Cardiac muscle cell (in vitro differentiated cells and primary cell): ENCODE data around the gene HSD11B1L. TPM values are rescaled to one million over a fixed set of nuclear protein-coding genes. Genes with fewer than 3 reads are reported as not detected.

Experiments used
- DNase-seq, 2 donors: peaks; one replicate each; pipeline versions ENCODE4 v3.0.0 to v3.0.0-alpha.2; 2010 to 2017; ENCODE audit warnings: low read depth in 1 of 2, low spot score in 1 of 2
- H3K27ac ChIP-seq: fragments of 200-600 bp; sonication (generic); 2 replicates; pipeline ENCODE4 v1.5.1; 2016
- H3K27me3 ChIP-seq: fragments of 200-600 bp; sonication (generic); 2 replicates; pipeline ENCODE4 v1.6.0; 2016; ENCODE audit warnings: control low read depth
- H3K36me3 ChIP-seq: fragments of 200-600 bp; sonication (generic); 2 replicates; pipeline ENCODE4 v1.5.1; 2016; ENCODE audit warnings: control low read depth
- H3K4me1 ChIP-seq: fragments of 200-600 bp; sonication (generic); 2 replicates; pipeline ENCODE4 v1.8.1; 2017; ENCODE audit warnings: low read depth, mild to moderate bottlenecking, mixed run types
- H3K4me3 ChIP-seq: fragments of 200-600 bp; sonication (generic); 2 replicates; pipeline ENCODE4 v1.5.1; 2016; ENCODE audit warnings: mild to moderate bottlenecking
- H3K9me3 ChIP-seq: fragments of 200-600 bp; sonication (generic); 2 replicates; pipeline ENCODE4 v1.5.1; 2017; ENCODE audit warnings: low read depth, mild to moderate bottlenecking, control low read depth
- polyA plus RNA-seq: library from polyadenylated mRNA; unstranded; fragments of >200 nt; fragmentation: Nextera tagmentation; extraction: Ambion mirVana; gene quantifications from 2 replicates; pipeline ENCODE4 v1.2.1, GENCODE V29; 2016
- total RNA-seq: library from RNA; depleted of rRNA; stranded (reverse); fragments of >200 nt; gene quantifications from 2 replicates; pipeline ENCODE4 v1.2.3, GENCODE V29; 2016
- TF ChIP-seq, protein P1 (sequence below): IDR thresholded peaks from 2 replicates; pipeline ENCODE4 v1.5.1; 2012; ENCODE audit warnings: low read depth, mild to moderate bottlenecking, low read length

HSD11B1L gene
- total and polyA plus RNA-seq, 2 experiments from 2014 or later, result 61.9 to 80.5 TPM

DNA sequence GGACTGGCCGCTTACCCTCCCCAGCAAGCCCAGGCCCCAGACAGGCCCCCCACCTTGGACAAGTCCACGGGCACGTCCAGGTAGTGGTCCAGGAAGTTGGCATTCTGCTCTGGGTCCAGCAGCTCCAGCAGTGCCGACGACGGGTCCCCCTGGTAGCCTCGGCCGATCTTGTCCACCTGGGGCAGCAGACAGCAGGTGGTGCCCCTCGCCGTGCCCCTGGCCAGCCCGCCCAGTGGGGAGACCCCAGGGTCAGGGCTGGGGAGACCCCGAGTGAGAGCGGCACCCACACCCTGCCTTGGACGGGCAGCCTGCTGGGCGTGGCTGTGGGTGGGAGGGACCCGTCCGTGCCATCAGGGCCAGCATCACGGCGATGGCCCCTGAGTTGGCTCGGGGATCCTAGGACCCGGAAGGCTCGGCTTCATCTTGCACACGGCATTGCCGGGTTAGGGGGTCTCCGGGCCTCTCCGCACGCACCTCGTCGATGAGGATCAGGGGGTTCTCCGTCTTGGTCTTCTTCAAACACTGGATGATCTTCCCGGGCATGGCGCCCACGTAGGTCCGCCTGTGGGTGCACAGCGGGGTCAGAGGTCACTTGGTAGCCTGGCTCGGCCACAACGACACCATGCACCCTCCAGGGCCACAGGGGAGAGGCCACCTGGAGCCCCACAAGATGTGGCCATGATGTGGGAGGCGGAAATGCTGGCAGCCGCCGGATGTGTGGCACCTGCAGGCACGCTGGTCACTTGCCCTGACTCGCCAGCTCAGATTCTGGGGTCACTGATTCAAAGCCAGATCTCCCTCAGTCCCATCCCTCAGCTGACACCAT, 15.6 kb downstream of the HSD11B1L start:
- H3K9me3 ChIP-seq, result no peaks in the 10 kb centered on the region
- H3K36me3 ChIP-seq, result peaks cover 54% of the 10 kb centered on the region
- DNase-seq, result no peak
- peak overlapping the region; percentile 16 for H3K27ac ChIP-seq
- TF ChIP-seq, protein P1, sequence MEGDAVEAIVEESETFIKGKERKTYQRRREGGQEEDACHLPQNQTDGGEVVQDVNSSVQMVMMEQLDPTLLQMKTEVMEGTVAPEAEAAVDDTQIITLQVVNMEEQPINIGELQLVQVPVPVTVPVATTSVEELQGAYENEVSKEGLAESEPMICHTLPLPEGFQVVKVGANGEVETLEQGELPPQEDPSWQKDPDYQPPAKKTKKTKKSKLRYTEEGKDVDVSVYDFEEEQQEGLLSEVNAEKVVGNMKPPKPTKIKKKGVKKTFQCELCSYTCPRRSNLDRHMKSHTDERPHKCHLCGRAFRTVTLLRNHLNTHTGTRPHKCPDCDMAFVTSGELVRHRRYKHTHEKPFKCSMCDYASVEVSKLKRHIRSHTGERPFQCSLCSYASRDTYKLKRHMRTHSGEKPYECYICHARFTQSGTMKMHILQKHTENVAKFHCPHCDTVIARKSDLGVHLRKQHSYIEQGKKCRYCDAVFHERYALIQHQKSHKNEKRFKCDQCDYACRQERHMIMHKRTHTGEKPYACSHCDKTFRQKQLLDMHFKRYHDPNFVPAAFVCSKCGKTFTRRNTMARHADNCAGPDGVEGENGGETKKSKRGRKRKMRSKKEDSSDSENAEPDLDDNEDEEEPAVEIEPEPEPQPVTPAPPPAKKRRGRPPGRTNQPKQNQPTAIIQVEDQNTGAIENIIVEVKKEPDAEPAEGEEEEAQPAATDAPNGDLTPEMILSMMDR, result no peak
- H3K4me1 ChIP-seq, result no peaks in the 10 kb centered on the region
- no peaks in the 10 kb centered on the region for H3K27me3 ChIP-seq
- no peak overlapping the region for H3K4me3 ChIP-seq

- TF ChIP-seq, protein P1, result no peak
- H3K9me3 ChIP-seq, result no peaks in the 10 kb centered on the region
- no peaks in the 10 kb centered on the region for H3K4me1 ChIP-seq
- H3K27me3 ChIP-seq, result no peaks in the 10 kb centered on the region
- no peak overlapping the region for H3K4me3 ChIP-seq
- peaks cover 46% of the 10 kb centered on the region for H3K36me3 ChIP-seq
- no peak for DNase-seq
- H3K27ac ChIP-seq, result peak overlapping the region; percentile 80
Measured at GRCh38 chr19:5697022-5697889, 16.4 kb downstream of the HSD11B1L start.

DNA sequence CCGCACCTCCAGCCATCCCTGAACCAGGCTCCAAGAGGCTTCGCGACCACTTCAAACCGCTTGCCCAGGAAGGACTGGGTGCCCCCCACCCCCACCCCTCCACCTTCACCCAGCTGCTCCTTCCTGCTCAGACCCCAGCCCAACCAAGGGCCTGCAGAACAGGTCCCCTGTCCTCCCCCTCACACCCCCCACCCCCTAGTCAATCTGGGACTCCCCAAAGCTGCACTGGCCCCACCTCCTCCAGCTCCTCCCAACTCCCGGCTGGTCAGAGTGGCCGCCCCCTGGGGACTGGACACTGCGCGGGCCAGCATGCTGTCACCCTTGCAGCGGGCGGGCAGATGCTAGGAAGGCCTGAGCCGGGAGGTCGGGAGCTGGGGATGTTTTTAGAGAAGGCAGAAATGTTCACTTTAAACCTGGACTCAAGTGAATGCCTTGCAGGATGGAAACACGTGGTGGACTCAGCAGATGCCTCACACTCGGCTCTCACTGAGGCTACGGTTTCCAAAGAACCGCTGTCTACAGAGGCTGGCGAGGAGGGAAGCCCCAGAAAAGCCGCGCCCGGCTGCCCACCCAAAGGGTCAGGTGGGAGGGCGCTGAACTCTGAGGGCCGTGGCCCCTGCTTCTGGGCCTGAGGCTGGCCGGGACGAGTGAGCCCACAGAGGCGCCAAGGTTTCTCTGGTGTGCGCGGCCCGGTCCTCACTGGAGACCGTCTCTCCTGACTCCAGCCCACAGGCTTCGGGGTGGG, 17.2 kb downstream of the HSD11B1L start:
- peaks cover 38% of the 10 kb centered on the region for H3K36me3 ChIP-seq
- TF ChIP-seq, protein P1, result no peak
- no peaks in the 10 kb centered on the region for H3K27me3 ChIP-seq
- H3K27ac ChIP-seq, result peak overlapping the region; percentile 80
- no peak overlapping the region for H3K4me3 ChIP-seq
- no peaks in the 10 kb centered on the region for H3K9me3 ChIP-seq
- no peak for DNase-seq
- no peaks in the 10 kb centered on the region for H3K4me1 ChIP-seq

GRCh38 chr19:5698635-5699422, 18.0 kb downstream of the HSD11B1L start:
- no peak for DNase-seq
- Histone ChIP-seq H3K36me3 (peaks cover 34% of the 10 kb centered on the region), H3K27me3 (no peaks in the 10 kb centered on the region), H3K4me1 (no peaks in the 10 kb centered on the region), H3K27ac (peak overlapping the region; percentile 80), H3K4me3 (no peak overlapping the region), H3K9me3 (no peaks in the 10 kb centered on the region)
- TF ChIP-seq, protein P1, result no peak
